H1 (cell line): ENCODE results near the gene LGALS9. TPM values are rescaled to one million over a fixed set of nuclear protein-coding genes. Genes with fewer than 3 reads are reported as not detected.
"Not testable (repeated sequence)": the region's sequence is repeated elsewhere in the genome, so short reads cannot be mapped to it uniquely, and the experiment has no call there.

Experiments used
- CTCF ChIA-PET: fragments of 300-600 bp; sonication (Branson Sonifier 250); formaldehyde crosslinking; loops from one replicate; lab custom pipeline; 2021; ENCODE audit not compliant: partially characterized antibody; lab: Charles Lee
- POLR2A ChIA-PET: fragments of 300-600 bp; sonication (Branson Sonifier 250); formaldehyde crosslinking; loops from one replicate; lab custom pipeline; 2021; ENCODE audit warnings: inconsistent platforms; ENCODE audit not compliant: partially characterized antibody; lab: Charles Lee
- DNase-seq, 2 experiments: peaks; one replicate each; pipeline versions ENCODE4 v3.0.0 to v3.0.0-alpha.2; 2010 to 2022; ENCODE audit warnings: low spot score in 2 of 2, low read depth in 1 of 2, mixed read lengths in 1 of 2
- FAIRE-seq: peaks from 2 replicates; lab custom pipeline; 2011; peaks lifted over from hg19 to GRCh38; lab: Jason Lieb, UNC
- H2AFZ ChIP-seq: 2 replicates; pipeline ENCODE4 v1.8.1; 2012; ENCODE audit warnings: low read length, inconsistent platforms
- H2AK5ac ChIP-seq: 2 replicates; pipeline ENCODE4 v1.6.1; 2013; ENCODE audit warnings: low read depth, low read length
- H2BK120ac ChIP-seq: replicated peaks from 2 replicates; pipeline ENCODE3; 2013; ENCODE audit warnings: low read depth, low read length, inconsistent platforms
- H2BK12ac ChIP-seq: 2 replicates; pipeline ENCODE4 v1.6.1; 2013; ENCODE audit warnings: low read depth, low read length
- H2BK15ac ChIP-seq: 2 replicates; pipeline ENCODE4 v1.6.1; 2013; ENCODE audit warnings: low read length
- H2BK20ac ChIP-seq: 2 replicates; pipeline ENCODE4 v1.6.1; 2013; ENCODE audit warnings: low read length
- H2BK5ac ChIP-seq: 2 replicates; pipeline ENCODE4 v1.6.1; 2013; ENCODE audit warnings: low read depth, low read length
- H3K14ac ChIP-seq: 2 replicates; pipeline ENCODE4 v1.6.1; 2013; ENCODE audit warnings: inconsistent platforms; ENCODE audit not compliant: insufficient read length
- H3K18ac ChIP-seq: 2 replicates; pipeline ENCODE4 v1.6.1; 2013; ENCODE audit warnings: low read length; ENCODE audit errors: extremely low read depth
- H3K23ac ChIP-seq: 2 replicates; pipeline ENCODE4 v1.6.1; 2013; ENCODE audit warnings: inconsistent platforms; ENCODE audit not compliant: insufficient read length
- H3K23me2 ChIP-seq: 2 replicates; pipeline ENCODE4 v1.6.1; 2013; ENCODE audit warnings: low read depth, low read length
- H3K27ac ChIP-seq: 2 replicates; pipeline ENCODE4 v1.6.1; 2011; ENCODE audit warnings: low read depth, low read length, inconsistent platforms
- H3K27me3 ChIP-seq, 4 experiments: replicated peaks in 1 of 4; 1 replicate in 1 of 4; 2 replicates in 3 of 4; pipeline versions ENCODE4 v1.6.1 to v1.8.1; 2011 to 2013; ENCODE audit warnings: low read length in 3 of 4, mild to moderate bottlenecking in 3 of 4, inconsistent platforms in 2 of 4, mixed read lengths in 2 of 4, moderate library complexity in 1 of 4; ENCODE audit not compliant: control insufficient read depth in 3 of 4, insufficient read depth in 3 of 4; ENCODE audit errors: extremely low read depth in 1 of 4
- H3K36me3 ChIP-seq, 4 experiments: 2 replicates each; pipeline versions ENCODE4 v1.6.1 to v1.8.1; 2011 to 2013; ENCODE audit warnings: mild to moderate bottlenecking in 4 of 4, low read length in 3 of 4, moderate library complexity in 2 of 4, control low read depth in 1 of 4, inconsistent platforms in 1 of 4; ENCODE audit not compliant: insufficient read depth in 4 of 4, control insufficient read depth in 2 of 4
- H3K4ac ChIP-seq: replicated peaks from 2 replicates; pipeline ENCODE3; 2013; ENCODE audit warnings: low read length, low read depth, mixed read lengths, inconsistent platforms; ENCODE audit not compliant: insufficient read length
- H3K4me1 ChIP-seq, 4 experiments: replicated peaks in 1 of 4; 1 replicate in 1 of 4; 2 replicates in 3 of 4; pipeline versions ENCODE4 v1.6.1 to v1.8.1; 2011 to 2013; ENCODE audit warnings: low read length in 3 of 4, inconsistent platforms in 2 of 4, mixed read lengths in 1 of 4; ENCODE audit not compliant: insufficient read depth in 4 of 4, control insufficient read depth in 3 of 4
- H3K4me2 ChIP-seq, 2 experiments: 2 replicates each; pipeline versions ENCODE4 v1.6.1 to v1.8.1; 2011 to 2013; ENCODE audit warnings: low read depth in 2 of 2, low read length in 2 of 2, control low read depth in 1 of 2, inconsistent platforms in 1 of 2, mild to moderate bottlenecking in 1 of 2; ENCODE audit not compliant: insufficient read depth in 1 of 2
- H3K4me3 ChIP-seq, 4 experiments: fragments of 200-600, 300-600 bp in 1 of 4; sonication (generic), shearing (Covaris generic), sonication (Bioruptor Twin) in 1 of 4; 2 replicates each; pipeline versions ENCODE4 v1.5.1 to v1.8.1; 2011 to 2016; ENCODE audit warnings: low read length in 4 of 4, low read depth in 3 of 4, control low read depth in 2 of 4, inconsistent platforms in 2 of 4, mild to moderate bottlenecking in 2 of 4, mixed read lengths in 1 of 4, moderate library complexity in 1 of 4; ENCODE audit not compliant: insufficient read depth in 2 of 4; ENCODE audit errors: extremely low read depth in 1 of 4
- H3K56ac ChIP-seq: replicated peaks from 2 replicates; pipeline ENCODE3; 2013; ENCODE audit warnings: low read depth, mild to moderate bottlenecking, mixed read lengths, low read length, inconsistent platforms; ENCODE audit not compliant: insufficient read length
- H3K79me1 ChIP-seq: 2 replicates; pipeline ENCODE4 v1.6.1; 2013; ENCODE audit warnings: low read depth, low read length, control low read depth
- H3K79me2 ChIP-seq, 2 experiments: 2 replicates each; pipeline versions ENCODE4 v1.6.1 to v1.8.1; 2012 to 2013; ENCODE audit warnings: low read length in 2 of 2, mild to moderate bottlenecking in 2 of 2, inconsistent platforms in 1 of 2; ENCODE audit not compliant: insufficient read depth in 2 of 2, control insufficient read depth in 1 of 2
- H3K9ac ChIP-seq, 4 experiments: replicated peaks in 1 of 4; 1 replicate in 1 of 4; 2 replicates in 3 of 4; pipeline versions ENCODE4 v1.6.1 to v1.8.1; 2011 to 2013; ENCODE audit warnings: low read depth in 3 of 4, low read length in 3 of 4, control low read depth in 2 of 4, mild to moderate bottlenecking in 2 of 4, moderate library complexity in 2 of 4, inconsistent platforms in 1 of 4; ENCODE audit errors: extremely low read depth in 1 of 4
- H3K9me3 ChIP-seq, 2 experiments: 2 replicates each; pipeline versions ENCODE4 v1.6.1 to v1.8.1; 2012 to 2013; ENCODE audit warnings: mild to moderate bottlenecking in 2 of 2, moderate library complexity in 2 of 2, control low read depth in 1 of 2, inconsistent platforms in 1 of 2, low read depth in 1 of 2, low read length in 1 of 2, mixed read lengths in 1 of 2; ENCODE audit not compliant: insufficient read depth in 2 of 2
- H4K20me1 ChIP-seq, 2 experiments: replicated peaks in 1 of 2; 2 replicates each; pipeline versions ENCODE3 to v1.8.1; 2011 to 2013; ENCODE audit warnings: inconsistent platforms in 2 of 2, low read length in 2 of 2, mild to moderate bottlenecking in 1 of 2; ENCODE audit not compliant: insufficient read depth in 2 of 2, control insufficient read depth in 1 of 2
- H4K5ac ChIP-seq: 2 replicates; pipeline ENCODE4 v1.6.1; 2013; ENCODE audit warnings: low read length, low read depth, mixed read lengths, inconsistent platforms; ENCODE audit not compliant: insufficient read length
- H4K8ac ChIP-seq: 2 replicates; pipeline ENCODE4 v1.8.0; 2013; ENCODE audit warnings: mild to moderate bottlenecking, moderate library complexity, low read length, inconsistent platforms; ENCODE audit not compliant: insufficient read depth; ENCODE audit errors: extremely low read depth
- H4K91ac ChIP-seq: replicated peaks from 2 replicates; pipeline ENCODE3; 2013; ENCODE audit warnings: low read length, mixed read lengths, inconsistent platforms; ENCODE audit not compliant: insufficient read length
- WGBS, 2 experiments: shearing (Covaris generic) in 1 of 2; methylation state at CpG; one replicate each; pipeline versions ENCODE4 v1.1.6 to v1.1.7; 2013 to 2015; ENCODE audit warnings: low lambda C conversion rate in 2 of 2, mixed read lengths in 2 of 2, inconsistent platforms in 1 of 2, low coverage in 1 of 2, missing lambda C conversion rate in 1 of 2; ENCODE audit not compliant: insufficient replicate concordance in 2 of 2, insufficient coverage in 1 of 2, insufficient read length in 1 of 2; ENCODE audit errors: extremely low coverage in 1 of 2, missing lambda C conversion rate in 1 of 2; 5-methylcytosine and 5-hydroxymethylcytosine counted together
- polyA plus RNA-seq, 7 experiments: library from polyadenylated mRNA; depleted of rRNA in 3 of 7; stranded (reverse) in 5 of 7; unstranded in 2 of 7; fragments of >200 nt in 5 of 7; fragments of 200-250 nt in 2 of 7; gene quantifications; 1 replicate in 5 of 7; 2 replicates in 1 of 7; 4 replicates in 1 of 7; pipeline versions ENCODE4 v1.2.1 to v1.2.3, GENCODE V29; 2011 to 2013; ENCODE audit warnings: missing spikeins in 2 of 7, mixed read lengths in 2 of 7
- total RNA-seq: library from RNA; stranded (reverse); fragmentation: NEBNext Ultra II Directional; extraction: Animal tissue kit (Norgen Biotek cat#: 25700); gene quantifications from 2 replicates; pipeline ENCODE4 v1.2.1, GENCODE V29; 2021

Gene LGALS9
- total and polyA plus RNA-seq, 2 of the 8 experiments (the other 6 are each of a cell fraction or from before 2014, with no cell fraction given) = 0.95 to 1.7 TPM

DNA sequence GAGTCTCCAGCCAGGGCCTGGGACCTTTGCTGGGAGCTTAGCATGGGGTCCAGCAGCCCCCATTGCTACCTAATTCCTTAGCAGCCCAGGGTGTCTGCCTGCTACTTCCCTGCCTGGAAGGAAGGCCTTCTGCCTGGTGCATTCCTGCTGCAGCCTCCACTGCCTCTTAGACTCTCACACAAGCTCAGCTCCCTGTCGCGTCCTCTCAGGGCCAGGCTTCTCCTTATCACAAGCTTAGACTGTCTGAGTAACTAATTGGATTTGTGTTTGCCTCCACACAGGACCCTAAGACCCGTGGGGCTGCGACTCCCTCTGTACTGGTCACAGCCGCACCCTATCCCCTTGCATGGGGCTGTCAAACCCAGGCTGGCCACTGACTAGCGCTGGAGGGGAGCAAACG, 6.8 kb downstream of the LGALS9 start:
- 88% methylated on average over 7 of the region's 7 CpGs; no CpG with 5 or more reads in 1 of the 2 experiments for WGBS, 2 experiments

GRCh38 chr17:27638415-27638914, 7.5 kb downstream of the LGALS9 start:
- WGBS, 2 experiments = 75% methylated on average over 1 of the region's 5 CpGs; no CpG with 5 or more reads in 1 of the 2 experiments
- DNase-seq, H2BK12ac ChIP-seq, H3K23ac ChIP-seq, H2BK15ac ChIP-seq, H3K18ac ChIP-seq, H3K4me3 ChIP-seq, H4K8ac ChIP-seq, H3K4ac ChIP-seq, H2AK5ac ChIP-seq, H3K9ac ChIP-seq, H3K9me3 ChIP-seq, H3K79me1 ChIP-seq, POLR2A ChIA-PET, H3K14ac ChIP-seq, H3K4me1 ChIP-seq, H4K91ac ChIP-seq, H3K79me2 ChIP-seq, H3K4me2 ChIP-seq, H4K20me1 ChIP-seq, H3K27me3 ChIP-seq, H4K5ac ChIP-seq, H2BK120ac ChIP-seq, H3K27ac ChIP-seq, H2AFZ ChIP-seq, H3K56ac ChIP-seq, H2BK5ac ChIP-seq, H3K23me2 ChIP-seq, H3K36me3 ChIP-seq, FAIRE-seq, H2BK20ac ChIP-seq: not testable (repeated sequence)
- CTCF ChIA-PET = interaction anchor here (0.6 to 4.1 kb wide), 4 partner anchors 12 to 199 kb away, joined by 3 to 40 read pairs (median 6); no protein-coding TSS in a partner anchor

More for the DNA sequence above, 6.8 kb downstream of the LGALS9 start:
- H3K23me2 ChIP-seq, H2BK5ac ChIP-seq, H3K23ac ChIP-seq, H3K27ac ChIP-seq, H2AFZ ChIP-seq, H2BK12ac ChIP-seq, H2AK5ac ChIP-seq, H2BK20ac ChIP-seq, H3K56ac ChIP-seq, H3K36me3 ChIP-seq, H3K4me3 ChIP-seq, FAIRE-seq, H3K9ac ChIP-seq, POLR2A ChIA-PET, H3K79me2 ChIP-seq, H3K79me1 ChIP-seq, H3K18ac ChIP-seq, H3K27me3 ChIP-seq, H3K4me2 ChIP-seq, H4K20me1 ChIP-seq, H4K8ac ChIP-seq, H2BK120ac ChIP-seq, H3K9me3 ChIP-seq, H2BK15ac ChIP-seq, H3K14ac ChIP-seq, DNase-seq, H3K4me1 ChIP-seq, H4K91ac ChIP-seq, H3K4ac ChIP-seq, H4K5ac ChIP-seq: not testable (repeated sequence)
- CTCF ChIA-PET = interaction anchor here (1.2 to 1.7 kb wide), 2 partner anchors 8 to 28 kb away, joined by 3 to 4 read pairs; no protein-coding TSS in a partner anchor
